ENCODE measurements around the gene ATP13A2.

ATP13A2 gene

GRCh38 chr1:17002524-17002902 is 9.2 kb downstream of the ATP13A2 start:
- DNase-seq = no peak

- DNase-seq = no peak
Observed at GRCh38 chr1:17001760-17002523, 9.8 kb downstream of the ATP13A2 start.

GRCh38 chr1:16999863-17000262 is 11.9 kb downstream of the ATP13A2 start:
- DNase-seq = no peak

GRCh38 chr1:16998589-16998988 is 13.1 kb downstream of the ATP13A2 start:
- DNase-seq = no peak

GRCh38 chr1:16996845-16997244 is 14.9 kb downstream of the ATP13A2 start:
- no peak for DNase-seq

- DNase-seq = no peak
Observed at GRCh38 chr1:16993521-16994038, 18.1 kb downstream of the ATP13A2 start.

GRCh38 chr1:16992675-16993074 is 19.1 kb downstream of the ATP13A2 start:
- no peak for DNase-seq

GRCh38 chr1:16992102-16992501 is 19.6 kb downstream of the ATP13A2 start:
- no peak for DNase-seq

- DNase-seq = no peak
Observed at GRCh38 chr1:16991571-16991970, 20.2 kb downstream of the ATP13A2 start.

- no peak for DNase-seq
Observed at GRCh38 chr1:16989676-16990391, 21.9 kb downstream of the ATP13A2 start.

- no peak for DNase-seq
Observed at GRCh38 chr1:16988210-16988609, 23.5 kb downstream of the ATP13A2 start.

GRCh38 chr1:16986962-16987361 is 24.8 kb downstream of the ATP13A2 start:
- DNase-seq = no peak

- no peak for DNase-seq
Observed at GRCh38 chr1:16986560-16986959, 25.2 kb downstream of the ATP13A2 start.

- DNase-seq = no peak
Observed at GRCh38 chr1:16986113-16986512, 25.6 kb downstream of the ATP13A2 start.

- DNase-seq = peak; percentile 94 to 98
Observed at GRCh38 chr1:16984717-16985116, 27.0 kb downstream of the ATP13A2 start.

GRCh38 chr1:16983649-16984048 is 28.1 kb downstream of the ATP13A2 start:
- DNase-seq = no peak

- no peak for DNase-seq
Observed at GRCh38 chr1:16982902-16983301, 28.8 kb downstream of the ATP13A2 start.

GRCh38 chr1:16981269-16981849 is 30.4 kb downstream of the ATP13A2 start:
- no peak for DNase-seq

GRCh38 chr1:16980473-16981268 is 31.1 kb downstream of the ATP13A2 start, which contains the start of gene MFAP2:
MFAP2 (minus strand) TSS chr1:16980620; CDS start chr1:16978273, 2,347 bp downstream.
- no peak for DNase-seq

- DNase-seq = no peak
Observed at GRCh38 chr1:16979475-16980327, 32.0 kb downstream of the ATP13A2 start.

- DNase-seq = peak in 1 of 2 experiments; percentile 78
Observed at GRCh38 chr1:16978567-16979474, 32.9 kb downstream of the ATP13A2 start.
